Activated gamma-delta T cell treated with anti-CD3 and anti-CD28 coated beads, Interleukin-2, amount 50 U/mL, for 16 hours (primary cell): Measurements from ENCODE around the gene INPP5B.

Experiments used
- DNase-seq: peaks from one replicate; pipeline ENCODE4 v3.0.0-alpha.2; 2020; ENCODE audit warnings: low read depth

Gene INPP5B

DNA sequence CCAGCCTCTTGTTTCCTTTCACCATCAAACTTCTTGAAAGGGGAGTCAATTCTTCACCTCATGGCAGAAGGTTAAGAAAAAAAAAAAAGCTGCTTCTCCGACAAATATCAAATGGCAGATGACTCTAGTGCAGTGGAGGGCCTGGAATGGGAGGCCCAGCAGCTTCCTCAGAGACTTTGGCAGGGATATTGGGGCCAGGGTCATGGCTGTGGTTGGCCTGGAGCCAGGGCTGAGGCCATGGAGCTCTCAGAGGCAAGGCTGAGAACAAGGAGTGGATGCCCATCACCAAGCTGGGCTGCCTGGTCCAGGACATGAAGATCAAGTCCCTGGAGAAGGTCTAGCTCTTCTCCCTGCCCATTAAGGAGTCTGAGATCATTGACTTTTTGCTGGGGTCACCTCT, 106.1 kb downstream of the INPP5B start:
- DNase-seq: no peak

DNA sequence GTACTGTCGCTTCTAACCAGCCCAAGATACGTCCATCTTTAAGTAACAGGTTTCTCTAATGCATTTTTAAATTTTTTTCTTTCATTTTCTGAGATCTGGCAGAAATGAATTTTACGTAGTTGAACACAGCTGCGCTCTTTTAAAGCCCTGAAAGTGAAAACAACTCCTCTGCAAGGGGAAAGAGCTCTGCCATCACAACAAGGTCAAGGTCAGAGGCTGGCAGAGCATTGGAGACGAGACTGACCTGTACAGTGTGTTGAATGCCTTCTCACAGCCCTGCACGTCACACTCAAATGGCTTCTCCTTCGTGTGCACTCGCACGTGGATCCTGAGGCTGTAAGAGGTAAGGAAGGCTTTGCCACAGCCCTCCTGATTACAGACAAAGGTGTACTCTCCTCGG, 107.2 kb downstream of the INPP5B start:
- DNase-seq: no peak

DNA sequence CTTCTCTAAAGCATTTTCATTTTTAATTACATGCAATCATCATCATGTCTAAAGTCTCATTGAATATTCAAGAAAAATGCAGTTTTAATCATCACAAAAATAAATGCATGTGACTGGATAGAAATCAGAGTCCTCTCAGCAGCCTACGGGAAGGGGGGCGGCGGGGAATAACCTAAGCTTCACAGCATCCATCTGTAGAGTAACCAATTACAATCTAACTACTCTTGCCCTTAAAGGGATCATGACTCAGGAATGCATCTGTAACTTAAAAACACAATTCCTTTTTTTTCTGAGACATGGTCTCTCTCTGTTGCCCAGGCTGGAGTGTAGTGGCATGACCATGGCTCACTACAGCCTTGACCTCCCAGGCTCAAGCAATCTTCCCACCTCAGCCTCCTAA, 110.1 kb downstream of the INPP5B start:
- DNase-seq: no peak

DNA sequence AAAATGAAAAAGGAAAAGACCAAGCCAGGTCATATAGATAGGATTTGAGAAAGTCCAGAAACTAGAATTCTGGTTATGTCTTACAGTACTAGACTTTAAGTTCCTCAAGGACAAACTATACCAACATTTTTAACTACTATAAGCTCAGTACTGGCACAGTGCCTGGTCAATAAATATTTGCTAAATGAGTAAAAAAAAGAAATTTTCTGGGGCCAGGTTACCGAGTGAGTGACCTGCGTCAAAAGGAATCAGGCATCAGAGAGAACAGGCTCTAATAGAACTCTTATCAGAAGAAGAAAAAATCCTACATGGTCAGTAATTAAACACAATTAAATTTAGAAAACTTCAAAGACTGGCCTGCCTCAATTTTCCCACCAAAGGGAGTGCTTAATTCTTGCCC, 115.0 kb downstream of the INPP5B start:
- DNase-seq: no peak

DNA sequence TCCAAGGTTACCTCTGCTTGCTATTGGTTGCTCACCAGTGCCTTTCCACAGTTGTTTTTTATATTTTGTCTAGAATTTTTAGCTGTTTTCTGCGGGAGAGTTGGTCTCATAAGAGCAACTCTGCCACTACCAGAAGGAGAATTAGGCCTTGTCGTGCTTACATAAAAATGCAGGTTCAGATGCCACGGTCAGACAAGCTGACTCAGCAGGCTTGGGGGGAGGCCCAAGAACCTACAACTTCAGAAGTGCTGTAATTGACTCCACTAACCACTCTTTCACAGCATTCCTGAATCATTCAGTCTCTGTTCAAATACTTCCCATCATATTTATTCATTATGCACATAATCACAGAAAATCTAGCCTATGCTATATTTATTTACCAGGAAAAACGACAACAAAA, 115.7 kb downstream of the INPP5B start:
- DNase-seq: no peak

DNA sequence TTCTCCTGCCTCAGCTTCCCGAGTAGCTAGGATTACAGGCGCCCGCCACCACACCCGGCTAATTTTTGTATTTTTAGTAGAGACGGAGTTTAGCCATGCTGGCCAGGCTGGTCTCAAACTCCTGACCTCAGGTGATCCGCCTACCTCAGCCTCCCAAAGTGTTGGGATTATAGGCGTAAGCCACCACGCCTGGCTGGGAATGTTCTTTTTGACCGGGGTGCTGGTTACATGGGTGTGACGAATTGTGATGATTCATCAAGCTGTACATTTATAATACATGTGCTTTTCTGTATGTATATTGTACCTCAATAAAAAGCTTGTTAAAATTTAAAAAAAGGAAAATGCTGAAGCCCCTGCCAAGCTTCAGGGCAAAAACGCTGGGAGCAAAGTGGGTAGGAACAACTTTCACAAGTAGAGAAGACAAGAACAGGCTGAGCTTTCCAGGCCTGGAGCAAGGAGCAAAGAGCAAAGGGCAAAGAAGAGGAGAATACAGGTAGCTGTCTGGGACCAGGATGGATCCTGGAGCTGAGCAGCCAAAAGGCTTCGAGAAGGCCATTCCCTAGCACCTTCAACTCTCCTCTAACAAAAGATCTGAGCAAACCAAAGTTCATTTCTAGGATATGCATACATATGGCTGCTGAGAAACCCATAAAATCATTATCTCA, 118.3 kb downstream of the INPP5B start:
- DNase-seq: no peak

DNA sequence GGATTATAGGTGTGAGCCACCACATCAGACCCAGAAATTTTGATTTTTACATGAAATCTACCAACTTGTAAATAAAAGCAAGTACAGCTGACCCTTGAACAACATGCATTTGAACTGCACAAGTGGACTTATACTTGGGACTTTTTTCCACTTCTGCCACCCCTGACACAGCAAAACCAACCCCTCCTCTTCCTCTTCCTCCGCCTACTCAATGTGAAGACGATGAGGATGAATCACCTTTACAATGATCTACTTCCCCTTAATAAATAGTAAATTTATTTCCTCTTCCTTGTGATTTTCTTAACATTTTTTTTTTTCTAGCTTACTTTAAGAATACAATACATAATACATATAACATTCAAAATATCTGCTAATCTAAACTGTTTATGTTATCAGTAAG, 121.3 kb downstream of the INPP5B start:
- no peak for DNase-seq

DNA sequence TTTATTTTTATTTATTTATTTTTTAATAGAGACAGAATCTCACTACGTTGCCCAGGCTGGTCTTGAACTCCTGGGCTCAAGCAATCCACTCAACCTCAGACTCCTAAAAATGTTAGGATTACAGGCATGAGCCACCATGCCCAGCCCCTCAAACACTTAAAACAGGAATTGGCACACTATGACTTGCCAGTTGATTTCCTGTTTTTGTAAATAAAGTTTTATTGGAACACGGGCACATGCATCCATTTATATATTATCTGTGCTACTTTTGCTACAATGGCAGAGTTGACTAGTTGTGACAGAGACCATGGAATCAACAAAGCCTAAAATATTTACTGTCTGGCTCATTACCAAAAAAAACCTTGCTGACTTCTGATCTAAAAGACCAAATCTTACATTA, 122.9 kb downstream of the INPP5B start:
- DNase-seq: no peak

DNA sequence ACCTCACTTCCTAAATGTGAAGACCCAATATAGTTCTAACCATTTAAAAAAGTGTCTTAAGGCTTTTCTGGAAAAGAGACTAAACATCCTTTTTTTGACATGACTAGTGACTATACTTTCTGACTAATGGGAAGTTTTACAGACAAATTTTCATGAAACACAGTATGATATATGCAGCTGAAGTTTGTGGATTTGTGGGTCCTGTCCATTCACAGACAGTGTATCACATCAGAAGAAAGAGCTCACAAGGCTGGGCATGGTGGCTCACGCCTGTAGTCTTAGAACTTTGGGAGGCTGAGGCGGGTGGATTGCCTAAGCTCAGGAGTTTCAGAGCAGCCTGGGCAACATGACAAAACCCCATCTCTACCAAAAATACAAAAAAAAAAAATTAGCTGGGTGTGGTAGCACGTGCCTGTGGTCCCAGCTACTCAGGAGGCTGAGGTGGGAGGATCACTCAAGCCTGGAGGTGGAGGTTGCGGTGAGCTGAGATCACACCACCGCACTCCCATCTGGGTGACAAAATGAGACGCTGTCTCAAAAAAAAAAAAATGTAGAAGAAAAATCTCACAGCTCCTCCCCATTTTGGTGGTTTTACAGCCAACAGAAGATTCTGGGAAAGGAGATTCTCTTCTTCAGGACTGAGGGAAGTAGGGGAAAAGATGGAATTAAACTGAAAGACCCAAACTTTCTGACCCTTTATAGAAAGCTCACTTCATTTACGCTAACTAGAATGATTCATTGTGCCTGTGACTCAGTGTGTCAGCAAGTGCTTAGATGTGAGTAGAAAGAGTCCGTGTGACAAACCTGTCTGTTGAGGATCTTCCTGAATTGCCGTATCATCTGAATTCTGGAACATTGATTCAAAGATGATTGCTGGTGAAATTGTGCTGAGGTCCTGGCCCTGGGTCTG, 123.7 kb downstream of the INPP5B start:
- DNase-seq: no peak

DNA sequence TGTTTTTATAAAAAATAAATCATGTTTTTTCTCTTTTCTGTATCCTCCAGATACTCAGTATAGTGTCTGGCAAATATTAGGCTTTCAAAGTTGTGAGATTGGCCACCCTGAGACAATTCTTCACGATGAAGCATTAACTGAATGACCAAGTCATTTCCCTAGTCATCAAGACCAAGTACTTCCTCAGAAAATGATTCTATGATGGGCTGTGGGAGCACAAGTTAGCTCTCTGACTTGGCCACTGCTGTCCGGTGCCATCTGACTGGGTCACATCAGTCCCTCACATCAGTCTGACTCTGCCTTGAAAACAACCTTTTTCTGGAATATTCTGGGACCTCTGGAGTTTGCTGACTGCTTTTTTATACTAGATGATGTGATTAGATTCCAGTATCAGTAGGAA, 125.4 kb downstream of the INPP5B start:
- DNase-seq: no peak

DNA sequence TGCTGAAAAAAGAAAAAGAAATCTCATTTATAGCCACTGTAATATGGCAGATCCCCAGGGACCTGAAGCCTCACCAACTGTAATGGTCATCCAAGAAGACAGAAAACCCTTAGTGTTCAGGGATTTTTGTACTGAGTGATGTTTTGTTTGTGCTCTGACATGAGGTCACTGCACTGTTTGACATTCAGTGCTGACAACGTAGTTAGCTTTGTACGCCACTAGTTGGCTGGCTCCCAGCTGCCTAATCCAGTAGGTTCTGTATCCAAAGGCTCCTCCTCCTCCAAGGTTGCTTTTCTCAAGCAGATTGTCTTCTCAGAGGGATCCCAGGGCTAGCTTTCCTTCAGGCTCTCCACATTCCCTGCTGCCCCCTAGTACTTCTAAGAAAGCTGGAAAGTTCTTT, 129.4 kb downstream of the INPP5B start:
- DNase-seq: no peak

DNA sequence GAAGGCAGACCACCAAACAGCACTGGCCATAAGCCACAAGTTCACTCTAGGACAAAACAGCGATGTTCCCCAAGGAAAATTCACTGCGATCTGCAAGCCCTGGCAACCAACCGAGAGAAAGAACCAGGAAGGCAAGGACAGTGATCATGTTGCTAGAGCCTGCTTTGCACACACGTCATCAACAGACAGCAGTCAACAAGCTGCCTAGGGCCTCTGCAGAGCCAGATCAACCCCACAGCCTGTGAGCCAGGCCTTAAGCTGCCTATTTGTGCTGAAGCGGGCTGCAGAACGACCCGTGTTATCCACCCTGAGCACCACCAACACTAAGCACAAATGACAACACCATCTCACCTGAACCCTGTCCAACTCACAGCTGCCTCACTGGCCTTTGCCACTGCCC, 132.6 kb downstream of the INPP5B start:
- no peak for DNase-seq

DNA sequence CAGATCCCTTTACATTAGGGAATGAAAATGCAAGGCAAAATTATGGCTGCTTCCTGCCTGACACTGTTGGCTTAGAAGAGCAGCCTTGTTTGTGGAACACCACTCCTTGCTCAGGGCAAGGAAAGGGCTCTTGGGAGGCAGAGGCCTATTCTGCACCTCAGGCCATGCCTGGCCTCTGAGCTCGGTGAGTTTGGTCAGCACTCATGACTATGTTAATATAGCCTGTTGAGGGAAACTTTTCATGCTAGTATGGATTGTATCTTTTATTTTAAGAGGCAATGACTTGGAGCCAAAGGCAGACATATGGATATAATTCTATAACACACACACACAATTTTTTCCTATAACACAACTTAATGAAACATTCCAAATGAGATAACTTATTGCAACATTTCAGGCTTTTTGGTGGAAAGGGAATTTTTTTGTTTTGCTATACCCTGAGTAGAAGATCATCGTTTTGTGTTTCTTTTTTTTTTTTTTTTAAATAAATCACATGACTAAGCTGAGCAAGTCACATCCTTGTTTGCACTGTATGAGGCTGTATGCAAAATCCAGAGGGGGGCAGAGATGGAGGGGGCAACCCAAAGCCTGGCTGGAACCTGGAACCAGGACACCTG, 133.2 kb downstream of the INPP5B start:
- no peak for DNase-seq

DNA sequence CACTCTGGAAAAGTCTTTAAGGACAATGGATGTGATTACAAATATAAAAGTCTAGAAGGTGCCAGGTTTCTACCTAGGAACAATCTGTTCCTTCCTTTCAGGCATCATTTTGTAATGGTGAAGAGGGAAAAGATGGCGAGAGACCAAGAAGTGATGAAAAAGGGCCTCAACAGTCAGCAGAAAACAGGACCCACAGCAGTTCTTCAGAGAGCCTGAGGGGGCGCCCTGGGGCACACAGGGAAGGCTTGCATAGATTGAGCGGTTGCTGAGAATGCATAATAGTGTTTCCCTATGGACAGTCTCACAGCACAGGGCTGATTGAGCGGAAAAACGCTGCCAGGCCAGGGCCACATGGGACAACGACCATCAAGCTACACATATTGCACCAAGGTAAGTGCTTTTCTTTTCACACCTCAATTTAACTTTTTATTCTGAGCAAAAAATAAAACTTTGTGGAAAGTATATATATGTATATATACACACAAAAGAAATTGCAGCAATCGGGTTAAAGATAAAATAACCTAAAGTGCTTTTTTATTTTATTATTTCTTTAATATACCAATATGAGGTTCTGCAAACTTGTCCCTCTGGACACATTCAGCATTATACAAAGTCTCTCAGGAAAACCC, 135.7 kb downstream of the INPP5B start:
- peak; percentile 28 for DNase-seq
